RPMI7951 (cell line): ENCODE measurements around the gene GAN. TPM values are rescaled to one million over a fixed set of nuclear protein-coding genes. Genes with fewer than 3 reads are reported as not detected.
A peak's percentile ranks its signal among the peaks of the same experiment; 100 is the strongest.
"Not testable (repeated sequence)": the region's sequence is repeated elsewhere in the genome, so short reads cannot be mapped to it uniquely, and the experiment has no call there.

Experiments
- DNase-seq: peaks from one replicate; pipeline ENCODE4 v3.0.0-alpha.2; 2012; ENCODE audit warnings: low read depth
- total RNA-seq: library from RNA; depleted of rRNA; stranded (reverse); fragments of >200 nt; shearing (Covaris generic); gene quantifications from 2 replicates; pipeline ENCODE4 v1.2.3, GENCODE V29; 2014

GAN gene
- total RNA-seq, 1 experiment from 2014 or later: 5.5 TPM

- DNase-seq: no peak
These were observed 4.6 kb upstream of the GAN start for GRCh38 chr16:81310045-81310644.

- no peak for DNase-seq
These were observed 3.0 kb upstream of the GAN start for GRCh38 chr16:81311762-81312161.

- no peak for DNase-seq
These were observed 810 bp upstream of the GAN start for GRCh38 chr16:81313701-81314602.

GRCh38 chr16:81315271-81316175, 761 bp downstream of the GAN start:
- DNase-seq: peak; percentile 67

GRCh38 chr16:81316176-81316496, 1.4 kb downstream of the GAN start:
- no peak for DNase-seq

GRCh38 chr16:81318711-81319110, 3.9 kb downstream of the GAN start:
- DNase-seq: peak; percentile 52

- peak; percentile 64 for DNase-seq
These were observed 4.6 kb downstream of the GAN start for GRCh38 chr16:81319221-81319912.

GRCh38 chr16:81321039-81321438, 6.3 kb downstream of the GAN start:
- DNase-seq: no peak

- DNase-seq: no peak
These were observed 6.8 kb downstream of the GAN start for GRCh38 chr16:81321536-81321935.

- DNase-seq: peak; percentile 56
These were observed 10.0 kb downstream of the GAN start for GRCh38 chr16:81324808-81325207.

- DNase-seq: no peak
These were observed 12.2 kb downstream of the GAN start for GRCh38 chr16:81327011-81327410.

- no peak for DNase-seq
These were observed 12.9 kb downstream of the GAN start for GRCh38 chr16:81327447-81328196.

GRCh38 chr16:81329947-81330346, 15.2 kb downstream of the GAN start:
- no peak for DNase-seq

- DNase-seq: no peak
These were observed 18.6 kb downstream of the GAN start for GRCh38 chr16:81333356-81333755.

- no peak for DNase-seq
These were observed 20.9 kb downstream of the GAN start for GRCh38 chr16:81335669-81336068.

- DNase-seq: no peak
These were observed 22.3 kb downstream of the GAN start for GRCh38 chr16:81337097-81337496.

GRCh38 chr16:81345172-81345571, 30.4 kb downstream of the GAN start:
- DNase-seq: not testable (repeated sequence)

- no peak for DNase-seq
These were observed 32.7 kb downstream of the GAN start for GRCh38 chr16:81347425-81347824.

GRCh38 chr16:81349608-81350305, 35.0 kb downstream of the GAN start:
- no peak for DNase-seq

- DNase-seq: no peak
These were observed 35.5 kb downstream of the GAN start for GRCh38 chr16:81350306-81350615.

GRCh38 chr16:81353895-81354294, 39.1 kb downstream of the GAN start:
- no peak for DNase-seq
